B cell (primary cell): ENCODE data around the gene HSD17B14.

Experiments used
- CTCF ChIP-seq: fragments of 200-600 bp; IDR thresholded peaks from one replicate; pipeline ENCODE4 v1.8.0; 2022; ENCODE audit warnings: antibody characterized with exemption, mild to moderate bottlenecking
- EZH2 ChIP-seq: IDR thresholded peaks from 2 replicates; pipeline ENCODE4 v1.6.1; 2012; ENCODE audit warnings: borderline replicate concordance, low read depth, mild to moderate bottlenecking, moderate library complexity, low read length; ENCODE audit not compliant: insufficient read depth, poor library complexity, severe bottlenecking

GRCh38 chr19:48841047-48841446 lies 4.8 kb upstream of the HSD17B14 start:
- no peak for TF ChIP-seq CTCF
- no peak for TF ChIP-seq EZH2
